Activated CD4-positive, alpha-beta T cell treated with anti-CD3 and anti-CD28 coated beads, Interleukin-2, amount 50 U/mL, for 1 hour (primary cell): ENCODE data around the gene CRTAC1.

ENCODE experiments used
- DNase-seq: peaks from one replicate; pipeline ENCODE4 v3.0.0-alpha.2; 2020

The CRTAC1 gene

GRCh38 chr10:98029149-98030092 is 1.0 kb downstream of the CRTAC1 start:
- DNase-seq = no peak

GRCh38 chr10:98028168-98028770 is 2.2 kb downstream of the CRTAC1 start:
- peak; percentile 50 for DNase-seq

DNA sequence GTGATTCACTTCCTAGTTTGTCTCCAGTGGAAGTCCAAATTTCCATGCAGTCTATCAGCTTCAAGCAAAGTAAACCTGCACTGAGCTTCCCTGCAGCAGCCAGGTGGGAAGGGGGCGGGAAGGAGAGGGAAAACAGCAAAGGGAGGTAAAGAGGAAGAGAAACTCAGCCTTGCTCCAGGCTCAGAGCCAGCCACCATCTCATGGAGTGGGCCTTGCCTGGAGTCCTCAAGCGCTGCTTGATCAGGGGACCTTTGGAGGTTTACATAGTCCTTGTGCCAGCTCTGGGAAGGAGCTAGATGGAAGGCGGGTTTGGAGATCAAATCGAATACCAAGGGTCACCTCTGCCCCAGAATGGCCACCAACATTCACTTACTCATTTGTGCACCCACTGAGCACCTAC is 7.4 kb downstream of the CRTAC1 start:
- no peak for DNase-seq

- no peak for DNase-seq
Observed at GRCh38 chr10:98020784-98021183, 9.6 kb downstream of the CRTAC1 start.

GRCh38 chr10:98020254-98020653 is 10.2 kb downstream of the CRTAC1 start:
- no peak for DNase-seq

DNA sequence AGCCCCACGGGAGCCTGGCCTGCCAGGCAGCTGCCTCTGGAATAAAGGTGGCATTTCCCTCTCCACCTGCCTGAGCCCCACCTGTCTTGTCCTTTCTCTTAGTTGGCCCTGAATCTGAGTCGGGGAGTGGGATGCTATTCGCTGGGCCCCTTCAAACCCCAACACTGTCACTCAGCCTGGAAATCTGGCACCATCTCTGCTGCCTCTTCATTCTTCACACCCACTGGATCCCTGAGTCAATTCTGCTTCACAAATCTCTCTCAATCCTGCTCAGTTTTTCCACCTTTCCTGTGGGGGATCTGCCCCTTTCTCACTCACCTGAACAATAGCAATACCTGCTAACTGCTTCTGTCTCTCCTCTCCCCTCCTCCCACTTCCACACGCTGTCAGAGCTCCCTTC is 10.6 kb downstream of the CRTAC1 start:
- no peak for DNase-seq

DNA sequence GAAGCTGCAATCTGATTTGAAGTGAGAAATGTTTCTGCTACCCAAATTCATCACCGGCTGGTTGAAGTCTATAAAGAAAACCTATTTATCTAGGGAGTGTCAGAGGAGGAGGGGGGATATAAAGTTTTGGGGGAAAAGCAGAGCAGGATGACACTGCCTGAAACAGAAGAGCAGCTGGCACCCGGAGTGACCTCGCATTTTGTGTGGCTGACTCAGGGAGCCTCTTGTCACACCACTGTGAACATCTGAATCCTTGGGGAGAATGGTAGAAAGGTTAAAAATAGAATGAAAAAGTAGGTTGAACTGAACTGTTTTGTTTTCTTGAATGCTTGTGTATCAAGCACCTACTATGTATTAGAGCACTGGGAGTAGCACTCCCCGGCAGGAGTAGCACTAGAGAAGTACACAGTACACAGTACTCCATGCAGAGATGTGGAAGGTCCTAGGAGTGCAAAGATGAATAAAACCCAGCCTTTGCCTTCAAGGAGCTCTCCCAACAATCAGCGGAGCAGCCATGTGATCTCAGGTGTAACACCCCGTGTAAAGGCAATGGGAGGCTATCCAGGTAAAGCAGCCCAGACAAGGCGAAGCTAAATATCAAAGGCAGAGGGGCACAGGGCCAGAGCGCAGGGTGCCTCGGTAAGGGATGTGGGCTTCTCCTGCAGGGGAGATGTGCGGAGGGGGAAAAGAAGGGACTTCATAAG is 13.5 kb downstream of the CRTAC1 start:
- DNase-seq = no peak

DNA sequence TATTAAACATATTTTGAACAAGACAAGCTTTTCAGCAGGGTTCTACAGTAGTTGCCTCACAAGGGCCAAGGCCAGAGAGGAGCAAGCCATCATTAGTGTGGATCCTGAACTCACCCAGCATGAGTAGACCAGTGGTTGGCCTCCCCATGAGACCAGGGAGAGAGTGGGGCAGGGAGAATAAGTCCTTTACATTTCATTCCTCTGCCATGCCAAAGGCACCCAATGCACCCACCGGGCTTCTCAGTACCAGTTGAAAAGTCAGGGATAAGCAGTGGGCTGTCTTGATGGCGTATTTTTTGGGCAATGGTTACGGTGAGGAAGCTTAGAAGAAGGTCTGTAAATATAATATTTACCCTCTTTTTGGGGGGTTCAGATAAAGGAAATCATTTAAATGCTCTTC is 16.6 kb downstream of the CRTAC1 start:
- DNase-seq = no peak

DNA sequence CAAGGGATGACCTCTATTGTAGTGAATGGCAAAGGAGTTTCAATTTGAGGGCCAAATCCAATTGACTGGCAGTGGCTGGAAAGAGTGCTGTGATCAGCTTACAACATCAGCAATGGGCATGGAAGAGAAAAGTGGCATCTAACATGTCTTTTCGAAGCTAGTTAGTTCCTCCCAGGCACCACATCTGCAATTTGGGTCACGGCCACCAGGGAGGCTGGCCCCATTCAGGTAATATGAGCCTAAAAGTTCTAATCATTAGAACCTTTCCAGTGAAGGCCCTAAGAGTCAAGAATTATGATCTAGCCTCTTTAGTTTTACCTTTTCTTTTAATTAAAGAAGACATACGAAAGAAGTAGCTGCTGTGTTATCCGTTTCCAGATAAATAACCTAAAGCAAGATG is 17.3 kb downstream of the CRTAC1 start:
- no peak for DNase-seq

GRCh38 chr10:98012644-98013043 is 17.8 kb downstream of the CRTAC1 start:
- no peak for DNase-seq

DNA sequence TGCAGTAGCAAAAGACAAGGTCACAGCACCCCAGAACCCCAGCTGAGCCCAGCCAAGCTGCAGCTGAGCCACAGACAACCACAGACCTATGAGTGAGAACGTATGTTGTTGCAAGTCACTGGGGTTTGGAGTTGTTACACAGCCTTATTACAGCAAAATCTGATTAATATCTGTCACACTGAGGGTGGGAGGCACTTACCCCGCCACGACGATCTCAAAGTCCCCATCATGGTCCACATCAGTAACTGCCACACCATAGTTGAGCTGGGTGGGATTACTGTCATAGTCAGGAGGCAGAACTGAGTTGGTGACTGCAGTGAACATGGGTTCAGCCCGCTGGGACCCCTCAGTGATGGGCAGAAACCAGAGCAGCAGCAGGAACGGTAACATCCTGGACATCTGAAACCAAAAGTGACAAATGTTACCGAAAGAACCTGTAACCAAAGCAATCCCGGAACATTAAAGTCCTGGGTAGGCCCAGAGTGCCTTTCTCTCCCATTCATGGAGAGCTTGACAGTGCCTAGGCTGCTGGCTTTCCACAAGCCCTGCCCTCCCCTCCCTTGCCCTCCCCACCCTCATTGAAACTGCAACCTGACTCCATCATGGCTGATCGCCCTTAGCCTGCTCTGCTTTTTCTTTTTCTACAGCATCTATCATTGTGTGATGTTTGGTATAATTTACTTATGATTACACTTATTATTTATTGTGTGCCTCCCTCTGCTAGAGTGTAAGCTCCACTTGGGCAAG is 19.3 kb downstream of the CRTAC1 start:
- DNase-seq = no peak

- no peak for DNase-seq
Observed at GRCh38 chr10:98006266-98006665, 24.2 kb downstream of the CRTAC1 start.

DNA sequence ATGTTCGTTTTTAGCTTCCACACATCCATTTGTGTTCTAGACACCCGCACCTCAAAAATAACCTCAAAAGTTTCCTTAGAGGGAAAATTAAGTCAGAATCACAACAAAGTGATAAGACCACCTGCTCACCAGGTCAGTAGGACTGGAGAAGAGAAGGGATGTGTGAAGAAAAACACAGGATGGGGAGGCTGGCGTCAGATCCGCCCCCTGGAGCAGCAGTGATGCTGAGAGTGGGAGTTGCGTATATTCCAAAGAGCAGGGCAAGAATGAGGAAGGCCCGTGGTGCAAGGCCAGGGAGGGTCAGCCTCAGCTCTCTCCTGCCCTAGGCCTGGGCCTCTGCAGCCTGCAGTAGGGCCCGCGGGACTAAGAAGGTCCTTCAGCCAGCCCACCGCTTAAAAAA is 28.7 kb downstream of the CRTAC1 start:
- DNase-seq = no peak

- DNase-seq = no peak
Observed at GRCh38 chr10:98000346-98000745, 30.1 kb downstream of the CRTAC1 start.

- no peak for DNase-seq
Observed at GRCh38 chr10:97999923-98000248, 30.5 kb downstream of the CRTAC1 start.

GRCh38 chr10:97999066-97999922 is 31.1 kb downstream of the CRTAC1 start:
- no peak for DNase-seq

DNA sequence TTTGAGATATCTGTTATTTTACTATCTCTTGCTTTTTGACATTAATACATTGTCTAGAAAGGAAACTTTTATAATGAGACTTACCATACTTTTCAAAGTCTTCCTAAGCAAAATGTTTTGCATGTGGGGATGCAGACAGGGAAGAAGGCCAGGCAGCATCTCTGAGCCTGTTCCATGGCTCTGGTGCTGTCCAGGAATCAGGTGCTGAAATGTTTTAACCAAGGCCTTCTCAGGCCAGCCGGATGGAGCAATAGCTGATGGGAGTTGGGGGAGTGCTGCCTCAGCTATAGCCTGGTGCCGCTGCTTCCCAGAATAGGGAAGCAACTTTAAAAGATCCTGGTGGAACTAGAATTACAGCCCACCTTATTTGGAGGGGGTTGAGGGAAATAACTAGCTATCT is 38.5 kb downstream of the CRTAC1 start:
- DNase-seq = no peak

DNA sequence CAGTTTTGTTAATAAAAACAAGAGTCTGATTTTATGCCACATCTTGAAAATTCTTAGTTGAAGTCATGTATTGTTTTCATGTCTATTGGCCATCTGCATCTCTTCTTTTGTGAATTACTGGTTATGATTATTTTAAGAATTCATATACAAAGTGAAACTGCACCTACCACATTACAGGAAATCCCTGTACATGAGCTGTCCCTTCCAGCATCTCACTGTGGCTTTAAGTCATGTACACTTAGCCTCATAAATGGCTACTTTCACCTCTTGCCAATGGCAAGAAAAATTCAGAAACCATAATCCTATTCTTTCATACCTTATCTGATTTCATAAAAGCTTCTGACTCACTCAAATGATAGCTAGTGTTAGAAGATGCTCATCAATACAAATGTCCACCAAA is 48.6 kb downstream of the CRTAC1 start:
- no peak for DNase-seq

DNA sequence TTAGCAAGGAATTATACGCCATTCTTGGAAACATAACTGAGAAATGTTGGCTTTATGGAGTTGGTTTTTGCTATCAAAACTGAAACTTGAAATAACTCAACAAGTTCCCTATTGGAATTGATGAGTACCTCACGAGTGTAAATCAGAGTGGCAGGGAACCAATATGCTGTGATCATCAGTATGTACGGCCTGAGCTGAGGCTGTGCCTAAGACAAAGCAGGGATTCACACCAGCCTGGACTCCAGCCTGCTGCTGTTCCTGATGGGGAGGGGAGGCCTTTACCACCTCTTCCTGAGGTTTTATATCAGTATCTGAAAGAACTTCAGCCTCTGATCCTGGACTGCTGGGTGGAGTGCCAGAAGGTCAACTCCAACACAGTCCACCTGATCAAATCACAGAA is 52.7 kb downstream of the CRTAC1 start:
- no peak for DNase-seq

DNA sequence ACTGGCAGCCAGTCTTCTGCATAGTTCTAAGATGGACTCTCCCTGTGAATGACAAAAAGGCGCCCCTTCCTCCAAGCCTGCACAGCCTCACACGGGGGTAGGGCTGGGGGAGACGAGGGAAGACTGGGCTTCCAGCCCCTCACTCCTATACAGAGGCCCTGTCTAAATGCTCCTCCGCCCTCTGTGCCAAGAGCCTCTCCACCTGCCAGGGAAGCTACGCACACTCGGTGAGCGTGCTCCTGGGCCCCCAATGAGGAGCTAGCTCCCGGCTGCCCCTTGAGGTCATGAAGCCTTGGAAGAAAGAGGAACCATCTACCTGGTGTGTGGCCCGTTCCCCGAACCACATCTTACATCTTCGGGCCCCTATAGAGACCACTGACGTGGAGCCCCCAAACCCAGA is 54.8 kb downstream of the CRTAC1 start:
- no peak for DNase-seq

GRCh38 chr10:97974526-97975525 is 55.6 kb downstream of the CRTAC1 start:
- DNase-seq = no peak
